ENCODE results near the gene ASTL.

DNA sequence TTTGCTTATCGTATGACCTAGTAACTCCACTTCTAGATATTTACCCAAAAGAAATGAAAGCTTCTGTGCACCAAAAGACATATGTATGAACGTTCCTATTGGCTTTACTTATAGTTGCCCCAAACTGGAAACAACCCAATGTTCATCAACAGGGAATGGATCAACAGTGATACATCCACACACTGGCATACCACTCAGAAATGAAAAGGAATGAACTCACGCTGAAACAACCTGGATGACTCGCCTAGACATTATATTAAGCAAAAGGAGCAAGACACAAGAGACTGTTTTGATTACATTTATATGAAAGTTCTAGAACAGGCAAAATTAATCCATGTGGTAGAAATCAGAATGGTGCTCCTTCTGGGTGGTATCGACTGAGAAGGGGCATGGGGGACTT is 40.9 kb downstream of the ASTL start:
- TF ChIP-seq ZNF274 (IDR thresholded peaks at IDR 0.05; ENCODE audit: low read depth, low read length) (no peak), YY1 (IDR thresholded peaks at IDR 0.05; ENCODE audit: insufficient read depth, insufficient read length) (no peak)

Measured in NT2/D1 (cell line).